ENCODE measurements around the gene USP7. TPM values are rescaled to one million over a fixed set of nuclear protein-coding genes. Genes with fewer than 3 reads are reported as not detected.

USP7 gene
- total and polyA plus RNA-seq, 8 donors = 13.0 to 56.5 (median 39.8) TPM

- FAIRE-seq = no peak
- peaks cover 9 to 43% (median 22%) of the 10 kb centered on the region in 3 donors for H3K4me1 ChIP-seq
Observed at GRCh38 chr16:8945626-8946296, 17.9 kb downstream of the USP7 start.

GRCh38 chr16:8943966-8944759 is 19.5 kb downstream of the USP7 start:
- no peak overlapping the region for H3K4me3 ChIP-seq
- no peak for DNase-seq
- H3K9me3 ChIP-seq = no peaks in the 10 kb centered on the region
- no peak for ATAC-seq
- TF ChIP-seq CTCF (IDR thresholded peaks at IDR 0.05) = no peak
- H3K27ac ChIP-seq = peak overlapping the region in 1 of 4 donors; percentile 14
- intact Hi-C loops (cut with DNase I) = no loop called here
- no peaks in the 10 kb centered on the region for H3K27me3 ChIP-seq
- 77 to 78% methylated on average over 5 of the region's 5 CpGs for WGBS, 2 donors
- no peak for FAIRE-seq
- no peaks in the 10 kb centered on the region for H3K36me3 ChIP-seq
- H3K4me1 ChIP-seq = peaks cover 3 to 32% (median 19%) of the 10 kb centered on the region in 3 donors

More at GRCh38 chr16:8945626-8946296, 17.9 kb downstream of the USP7 start:
- ATAC-seq (no peak), DNase-seq (no peak)
- intact Hi-C loops (cut with DNase I) = no loop called here
- WGBS, 2 donors = 85 to 88% methylated on average over 3 of the region's 3 CpGs
- no peak overlapping the region for H3K27ac ChIP-seq
- H3K4me3 ChIP-seq = no peak overlapping the region
- H3K27me3 ChIP-seq = no peaks in the 10 kb centered on the region
- H3K36me3 ChIP-seq = no peaks in the 10 kb centered on the region
- H3K9me3 ChIP-seq = no peaks in the 10 kb centered on the region
- TF ChIP-seq CTCF (IDR thresholded peaks at IDR 0.05) = no peak

GRCh38 chr16:8943001-8943763 is 20.5 kb downstream of the USP7 start:
- peaks cover 0 to 30% (median 19%) of the 10 kb centered on the region in 3 donors for H3K4me1 ChIP-seq
- H3K27ac ChIP-seq = no peak overlapping the region
- FAIRE-seq (no peak), DNase-seq (no peak), ATAC-seq (no peak)
- no peak overlapping the region for H3K4me3 ChIP-seq
- no peaks in the 10 kb centered on the region for H3K36me3 ChIP-seq
- TF ChIP-seq CTCF (IDR thresholded peaks at IDR 0.05) = no peak
- intact Hi-C loops (cut with DNase I) = no loop called here
- H3K9me3 ChIP-seq = no peaks in the 10 kb centered on the region
- H3K27me3 ChIP-seq = no peaks in the 10 kb centered on the region
- 73 to 74% methylated on average over 14 of the region's 14 CpGs for WGBS, 2 donors

GRCh38 chr16:8941718-8942344 is 21.9 kb downstream of the USP7 start:
- H3K9me3 ChIP-seq = no peaks in the 10 kb centered on the region
- ATAC-seq = peak in 3 of 4 donors; percentile 13 to 34 (median 17)
- TF ChIP-seq CTCF (IDR thresholded peaks at IDR 0.05) = no peak
- 65 to 76% methylated on average over 10 of the region's 11 CpGs for WGBS, 2 donors
- H3K4me3 ChIP-seq = no peak overlapping the region
- no peaks in the 10 kb centered on the region for H3K27me3 ChIP-seq
- FAIRE-seq = no peak
- H3K36me3 ChIP-seq = no peaks in the 10 kb centered on the region
- H3K4me1 ChIP-seq = peaks cover 4 to 29% (median 19%) of the 10 kb centered on the region in 3 donors
- no peak overlapping the region for H3K27ac ChIP-seq
- DNase-seq = no peak
- intact Hi-C loops (cut with DNase I) = no loop called here
